HG02852 (cell line): ENCODE measurements around the gene ODAD4.

Source experiments
- ATAC-seq: cut with Tn5 transposase; IDR thresholded peaks from one replicate; pipeline ENCODE4 v1.9.1; 2021; ENCODE audit warnings: mild to moderate bottlenecking, moderate library complexity; ENCODE audit not compliant: unreplicated experiment

Gene ODAD4

GRCh38 chr17:41937970-41938954 lies 7.8 kb downstream of the ODAD4 start:
- no peak for ATAC-seq

- no peak for ATAC-seq
Measured at GRCh38 chr17:41939044-41939692, 8.8 kb downstream of the ODAD4 start.

GRCh38 chr17:41939693-41940090 lies 9.3 kb downstream of the ODAD4 start:
- no peak for ATAC-seq

GRCh38 chr17:41941168-41941567 lies 10.8 kb downstream of the ODAD4 start:
- ATAC-seq, result no peak

GRCh38 chr17:41942626-41943373 lies 12.4 kb downstream of the ODAD4 start:
- ATAC-seq, result no peak

GRCh38 chr17:41943492-41943891 lies 13.1 kb downstream of the ODAD4 start:
- ATAC-seq, result no peak

- no peak for ATAC-seq
Measured at GRCh38 chr17:41944943-41945342, 14.5 kb downstream of the ODAD4 start.

- no peak for ATAC-seq
Measured at GRCh38 chr17:41948762-41949460, 18.5 kb downstream of the ODAD4 start.

GRCh38 chr17:41956522-41956921 lies 26.1 kb downstream of the ODAD4 start:
- no peak for ATAC-seq

GRCh38 chr17:41957031-41957868 lies 26.8 kb downstream of the ODAD4 start:
- ATAC-seq, result no peak

GRCh38 chr17:41957869-41958439 lies 27.5 kb downstream of the ODAD4 start:
- ATAC-seq, result no peak

GRCh38 chr17:41959030-41959335 lies 28.6 kb downstream of the ODAD4 start:
- ATAC-seq, result no peak

GRCh38 chr17:41959336-41960095 lies 29.1 kb downstream of the ODAD4 start:
- ATAC-seq, result no peak

- no peak for ATAC-seq
Measured at GRCh38 chr17:41962111-41962510, 31.7 kb downstream of the ODAD4 start.

GRCh38 chr17:41962768-41963434 lies 32.5 kb downstream of the ODAD4 start:
- ATAC-seq, result no peak

- no peak for ATAC-seq
Measured at GRCh38 chr17:41965694-41966462, 35.5 kb downstream of the ODAD4 start.

GRCh38 chr17:41966463-41967140 lies 36.2 kb downstream of the ODAD4 start, which contains the start of gene CNP:
Gene CNP, plus strand, starts transcription at chr17:41966795. Its CDS starts 90 bp downstream, at chr17:41966885.
- ATAC-seq, result no peak
